ENCODE measurements around the gene LMO7.

DNA sequence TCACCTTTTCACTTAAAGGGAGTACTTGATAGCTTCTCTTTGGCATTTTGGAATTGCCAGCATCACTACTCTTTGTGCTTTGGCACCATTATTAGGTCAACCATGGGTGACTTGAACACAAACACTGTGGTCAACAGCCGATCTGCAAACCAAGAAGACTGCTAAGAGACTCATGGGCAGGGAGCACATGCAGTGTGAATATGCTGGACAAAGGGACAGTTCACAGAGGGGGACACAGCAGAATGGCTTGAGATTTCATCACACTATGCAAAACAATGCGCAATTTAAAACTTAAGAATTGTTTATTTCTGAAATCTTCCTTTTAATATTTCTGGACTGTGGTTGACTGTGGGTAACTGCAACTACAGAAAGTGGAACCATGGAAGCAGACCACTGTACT lies 64.4 kb downstream of the LMO7 start:
- TF ChIP-seq, protein P1, sequence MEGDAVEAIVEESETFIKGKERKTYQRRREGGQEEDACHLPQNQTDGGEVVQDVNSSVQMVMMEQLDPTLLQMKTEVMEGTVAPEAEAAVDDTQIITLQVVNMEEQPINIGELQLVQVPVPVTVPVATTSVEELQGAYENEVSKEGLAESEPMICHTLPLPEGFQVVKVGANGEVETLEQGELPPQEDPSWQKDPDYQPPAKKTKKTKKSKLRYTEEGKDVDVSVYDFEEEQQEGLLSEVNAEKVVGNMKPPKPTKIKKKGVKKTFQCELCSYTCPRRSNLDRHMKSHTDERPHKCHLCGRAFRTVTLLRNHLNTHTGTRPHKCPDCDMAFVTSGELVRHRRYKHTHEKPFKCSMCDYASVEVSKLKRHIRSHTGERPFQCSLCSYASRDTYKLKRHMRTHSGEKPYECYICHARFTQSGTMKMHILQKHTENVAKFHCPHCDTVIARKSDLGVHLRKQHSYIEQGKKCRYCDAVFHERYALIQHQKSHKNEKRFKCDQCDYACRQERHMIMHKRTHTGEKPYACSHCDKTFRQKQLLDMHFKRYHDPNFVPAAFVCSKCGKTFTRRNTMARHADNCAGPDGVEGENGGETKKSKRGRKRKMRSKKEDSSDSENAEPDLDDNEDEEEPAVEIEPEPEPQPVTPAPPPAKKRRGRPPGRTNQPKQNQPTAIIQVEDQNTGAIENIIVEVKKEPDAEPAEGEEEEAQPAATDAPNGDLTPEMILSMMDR (IDR thresholded peaks at IDR 0.05; ENCODE audit: low read length): no peak
- no peak for TF ChIP-seq EZH2 (IDR thresholded peaks at IDR 0.05; ENCODE audit: borderline replicate concordance, low read length)
